RWPE1 (cell line): Measurements from ENCODE around the gene TERF2IP.

Source experiments
- CTCF ChIA-PET: fragments of 350-600 bp; sonication (Branson Sonifier 250); formaldehyde crosslinking; extraction: SDS; loops from one replicate; lab custom pipeline; 2021; lab: Yijun Ruan, JAX
- POLR2A ChIA-PET: fragments of 400-600 bp; formaldehyde crosslinking; extraction: SDS; loops from one replicate; lab custom pipeline; 2020; ENCODE audit warnings: antibody characterized with exemption; ENCODE audit not compliant: low non-redundant PET; lab: Yijun Ruan, JAX
- DNase-seq: peaks from one replicate; pipeline ENCODE4 v3.0.0; 2012; ENCODE audit warnings: low spot score
- H3K27ac ChIP-seq: fragments of 450-650 bp; 2 replicates; pipeline ENCODE4 v1.5.1; 2017
- TF ChIP-seq, protein P1 (sequence below): fragments of 450-650 bp; conservative IDR thresholded peaks from 2 replicates; pipeline ENCODE4 v1.5.1; 2017; ENCODE audit warnings: low read depth, mild to moderate bottlenecking

Gene TERF2IP

GRCh38 chr16:75701361-75701760, 53.8 kb downstream of the TERF2IP start, which contains the start of gene DUXB:
TSS of gene DUXB (minus strand) at chr16:75701461. CDS start at chr16:75701418, 43 bp downstream.
- CTCF ChIA-PET: interaction anchor here (0.6 to 0.7 kb wide), 2 partner anchors 48 to 1520 kb away, joined by 3 to 7 read pairs; no protein-coding TSS in a partner anchor
- POLR2A ChIA-PET: no interaction called here
- TF ChIP-seq, protein P1, sequence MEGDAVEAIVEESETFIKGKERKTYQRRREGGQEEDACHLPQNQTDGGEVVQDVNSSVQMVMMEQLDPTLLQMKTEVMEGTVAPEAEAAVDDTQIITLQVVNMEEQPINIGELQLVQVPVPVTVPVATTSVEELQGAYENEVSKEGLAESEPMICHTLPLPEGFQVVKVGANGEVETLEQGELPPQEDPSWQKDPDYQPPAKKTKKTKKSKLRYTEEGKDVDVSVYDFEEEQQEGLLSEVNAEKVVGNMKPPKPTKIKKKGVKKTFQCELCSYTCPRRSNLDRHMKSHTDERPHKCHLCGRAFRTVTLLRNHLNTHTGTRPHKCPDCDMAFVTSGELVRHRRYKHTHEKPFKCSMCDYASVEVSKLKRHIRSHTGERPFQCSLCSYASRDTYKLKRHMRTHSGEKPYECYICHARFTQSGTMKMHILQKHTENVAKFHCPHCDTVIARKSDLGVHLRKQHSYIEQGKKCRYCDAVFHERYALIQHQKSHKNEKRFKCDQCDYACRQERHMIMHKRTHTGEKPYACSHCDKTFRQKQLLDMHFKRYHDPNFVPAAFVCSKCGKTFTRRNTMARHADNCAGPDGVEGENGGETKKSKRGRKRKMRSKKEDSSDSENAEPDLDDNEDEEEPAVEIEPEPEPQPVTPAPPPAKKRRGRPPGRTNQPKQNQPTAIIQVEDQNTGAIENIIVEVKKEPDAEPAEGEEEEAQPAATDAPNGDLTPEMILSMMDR: no peak
- DNase-seq: no peak
- H3K27ac ChIP-seq: no peak within 1 kb of the TSS

DNA sequence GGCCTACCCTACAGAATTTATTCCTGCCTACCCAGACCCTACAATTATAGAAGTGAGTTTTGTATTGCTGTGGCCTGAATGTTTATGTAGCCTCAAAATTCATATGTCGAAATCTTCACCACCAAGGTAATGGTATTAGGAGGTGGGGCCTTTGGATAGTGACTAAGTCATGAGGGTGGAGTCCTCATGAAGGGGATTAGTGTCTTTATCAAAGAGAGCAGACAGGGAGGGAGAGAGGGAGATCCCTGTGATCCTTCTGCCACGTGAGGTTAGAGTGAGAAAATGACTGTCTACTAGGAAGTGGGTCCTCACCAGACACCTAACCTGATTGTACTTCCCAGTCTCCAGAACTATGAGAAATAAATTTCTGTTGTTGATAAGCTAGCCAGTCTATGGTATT, 54.7 kb downstream of the TERF2IP start:
- POLR2A ChIA-PET: no interaction called here

GRCh38 chr16:75703306-75703705, 55.7 kb downstream of the TERF2IP start:
- ChIA-PET POLR2A (no interaction called here), CTCF (interaction anchor here (0.7 kb wide), 1 partner anchor 1691 kb away, joined by 3 read pairs; no protein-coding TSS in a partner anchor)
- no peak for DNase-seq
- H3K27ac ChIP-seq: no peak overlapping the region
- TF ChIP-seq, protein P1: no peak

More for the DNA sequence above, 54.7 kb downstream of the TERF2IP start:
- CTCF ChIA-PET: interaction anchor here (0.5 to 0.6 kb wide), 2 partner anchors 777 to 1519 kb away, joined by 5 to 7 read pairs; no protein-coding TSS in a partner anchor
- H3K27ac ChIP-seq: no peak overlapping the region
- DNase-seq: peak; percentile 11
- TF ChIP-seq, protein P1: no peak
